Epithelial cell of prostate (primary cell): Measurements from ENCODE around the gene HES5.
"Not testable (repeated sequence)": the region's sequence is repeated elsewhere in the genome, so short reads cannot be mapped to it uniquely, and the experiment has no call there.

Experiments
- DNase-seq: peaks from one replicate; pipeline ENCODE4 v3.0.0-alpha.2; 2011; ENCODE audit warnings: low read depth, low spot score
- H3K27ac ChIP-seq: fragments of 450-650 bp; 2 replicates; pipeline ENCODE4 v1.5.1; 2017; ENCODE audit warnings: mild to moderate bottlenecking

Gene HES5, protein sequence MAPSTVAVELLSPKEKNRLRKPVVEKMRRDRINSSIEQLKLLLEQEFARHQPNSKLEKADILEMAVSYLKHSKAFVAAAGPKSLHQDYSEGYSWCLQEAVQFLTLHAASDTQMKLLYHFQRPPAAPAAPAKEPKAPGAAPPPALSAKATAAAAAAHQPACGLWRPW

DNA sequence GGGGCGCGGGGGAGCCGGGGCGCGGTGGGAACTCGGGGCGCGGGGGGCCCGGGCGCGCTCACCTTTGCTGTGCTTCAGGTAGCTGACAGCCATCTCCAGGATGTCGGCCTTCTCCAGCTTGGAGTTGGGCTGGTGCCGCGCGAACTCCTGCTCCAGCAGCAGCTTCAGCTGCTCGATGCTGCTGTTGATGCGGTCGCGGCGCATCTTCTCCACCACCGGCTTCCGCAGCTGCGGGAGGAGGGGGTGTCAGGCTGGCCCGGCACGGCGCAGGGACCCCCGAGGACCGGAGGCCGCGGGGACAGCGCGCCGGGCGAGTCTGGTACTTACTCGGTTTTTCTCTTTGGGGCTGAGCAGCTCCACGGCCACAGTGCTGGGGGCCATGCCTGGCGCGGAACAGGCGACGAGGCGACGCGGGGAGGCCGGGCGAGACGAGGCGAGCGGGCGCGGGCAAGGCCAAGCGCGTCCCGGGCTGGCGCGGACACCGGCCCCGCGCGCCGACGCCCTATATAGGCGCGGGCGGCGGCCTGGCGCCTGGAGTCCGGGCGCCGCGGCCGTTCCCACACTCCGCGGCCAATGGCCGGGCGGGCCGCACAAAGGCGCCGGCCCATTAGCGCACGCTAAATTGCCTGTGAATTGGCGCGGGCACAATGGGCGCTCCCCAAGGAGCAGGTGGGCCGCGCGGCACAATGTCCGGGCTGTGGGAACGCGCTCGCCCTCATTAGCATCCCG is at the start of gene HES5:
HES5 (minus strand) TSS at position 480 of the 729 bp plus-strand sequence; CDS start at position 381, 99 bp downstream.
- H3K27ac ChIP-seq, result peak within 1 kb of the TSS; percentile 50
- no peak for DNase-seq

DNA sequence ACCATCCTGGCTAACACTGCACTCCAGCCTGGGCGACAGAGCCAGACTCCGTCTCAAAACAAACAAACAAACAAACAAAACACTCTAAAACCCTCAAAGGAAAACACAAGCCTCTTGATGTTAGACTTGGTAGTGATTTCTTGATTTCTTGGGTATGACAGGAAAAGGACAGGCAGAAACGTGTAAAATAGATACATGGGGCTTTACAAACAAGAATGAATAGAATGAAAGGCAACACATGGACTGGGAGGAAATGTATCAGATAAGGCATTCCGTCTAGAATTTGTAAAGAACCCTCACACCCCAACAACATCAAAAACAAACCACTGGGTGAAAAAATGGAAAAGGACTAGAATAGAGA is 48.7 kb upstream of the HES5 start:
- H3K27ac ChIP-seq, result no peak overlapping the region
- no peak for DNase-seq

- H3K27ac ChIP-seq, DNase-seq: not testable (repeated sequence)
Observed at GRCh38 chr1:2577565-2578075, 47.6 kb upstream of the HES5 start.

DNA sequence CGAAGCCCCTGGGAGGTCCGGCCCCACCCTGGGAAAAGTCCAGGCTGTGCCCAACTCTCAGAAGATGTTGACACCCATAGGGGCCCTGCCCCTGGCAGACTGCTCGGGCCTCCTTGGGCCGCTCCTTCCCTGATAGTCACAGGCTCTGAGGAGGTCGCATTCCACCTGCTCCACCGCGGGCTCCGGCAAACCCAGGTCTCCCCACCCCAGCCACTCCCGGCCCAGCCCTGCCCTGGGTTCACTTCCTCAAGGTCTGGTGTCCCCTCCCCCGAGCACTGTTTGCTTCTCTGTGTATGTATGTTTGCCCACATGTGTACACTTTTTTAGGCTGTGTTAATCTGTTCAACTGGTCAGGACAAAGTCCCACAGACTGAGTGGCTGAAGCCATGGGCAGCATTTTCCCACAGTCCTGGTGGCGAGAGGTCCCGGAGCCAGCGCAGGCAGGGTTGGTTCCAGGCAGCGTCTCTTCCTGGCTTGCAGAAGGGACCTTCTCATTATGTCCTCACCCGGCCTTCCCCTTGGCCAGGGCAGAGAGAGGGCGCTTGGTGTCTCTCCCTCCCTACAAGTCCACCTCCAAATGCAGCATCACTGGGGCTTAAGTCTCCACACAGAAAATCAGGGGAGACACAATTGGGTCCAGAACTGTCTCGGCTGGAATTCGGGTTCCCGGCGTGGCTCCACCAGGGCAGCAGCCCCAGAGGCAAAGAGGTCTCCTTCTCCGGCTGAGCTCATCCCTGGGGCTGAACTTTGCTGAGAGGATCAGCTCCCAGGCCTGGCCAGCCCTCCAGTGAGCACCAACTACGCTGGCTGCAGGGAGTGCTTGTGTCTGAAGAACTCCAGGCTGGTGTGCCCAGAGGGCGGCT is 46.0 kb upstream of the HES5 start:
- H3K27ac ChIP-seq, result no peak overlapping the region
- DNase-seq, result peak; percentile 16

DNA sequence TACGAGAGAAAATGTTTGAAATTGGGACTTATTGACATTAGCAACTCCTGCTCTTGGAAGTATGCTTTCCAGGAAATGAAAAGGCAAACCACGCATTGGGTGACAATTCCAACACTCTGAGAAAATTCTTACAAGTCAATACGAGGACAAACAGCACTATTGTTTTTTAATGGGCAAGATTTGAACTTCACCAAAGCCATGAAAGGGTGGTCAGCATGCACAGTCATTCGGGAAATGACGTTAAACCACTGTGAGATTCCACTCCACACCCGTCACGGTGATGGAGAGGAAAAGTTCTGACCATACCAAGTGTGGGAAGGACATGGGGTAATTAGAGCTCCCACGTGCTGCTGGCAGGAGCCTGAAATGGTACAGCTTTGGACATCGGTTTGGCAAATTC is 44.3 kb upstream of the HES5 start:
- H3K27ac ChIP-seq, result no peak overlapping the region
- DNase-seq, result no peak

DNA sequence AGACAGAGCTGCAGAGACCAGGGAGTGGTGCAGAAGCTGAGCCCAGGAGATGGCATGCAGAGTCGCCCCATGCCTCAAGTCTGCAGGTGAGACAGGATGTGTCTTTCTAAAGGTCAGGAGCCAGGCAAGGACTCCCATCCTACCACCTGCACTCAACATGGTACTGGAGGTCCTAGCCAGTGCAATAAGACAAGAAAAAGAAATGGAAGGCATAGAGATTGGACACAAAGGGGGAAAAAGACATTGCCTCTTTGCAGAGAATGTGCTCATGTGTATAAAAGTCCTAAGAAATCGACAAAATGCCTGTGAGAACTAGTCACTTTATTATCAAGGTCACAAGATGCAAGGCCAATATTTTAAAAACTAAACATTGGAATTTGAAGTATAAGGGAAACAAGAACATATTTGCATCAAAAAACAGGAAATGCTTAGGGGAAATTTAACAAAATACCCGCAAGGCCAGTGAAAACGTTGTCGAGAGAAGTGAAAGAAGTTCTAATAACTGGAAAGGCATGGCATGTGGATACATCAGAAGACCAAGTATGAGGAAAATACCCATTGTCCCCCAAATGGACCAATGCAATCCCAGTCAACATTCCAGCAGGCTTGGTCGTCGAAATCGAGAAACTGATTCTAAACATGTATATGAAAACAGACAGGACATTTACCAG is 43.3 kb upstream of the HES5 start:
- no peak overlapping the region for H3K27ac ChIP-seq
- no peak for DNase-seq

- no peak overlapping the region for H3K27ac ChIP-seq
- no peak for DNase-seq
Observed at GRCh38 chr1:2571348-2571747, 41.3 kb upstream of the HES5 start.

DNA sequence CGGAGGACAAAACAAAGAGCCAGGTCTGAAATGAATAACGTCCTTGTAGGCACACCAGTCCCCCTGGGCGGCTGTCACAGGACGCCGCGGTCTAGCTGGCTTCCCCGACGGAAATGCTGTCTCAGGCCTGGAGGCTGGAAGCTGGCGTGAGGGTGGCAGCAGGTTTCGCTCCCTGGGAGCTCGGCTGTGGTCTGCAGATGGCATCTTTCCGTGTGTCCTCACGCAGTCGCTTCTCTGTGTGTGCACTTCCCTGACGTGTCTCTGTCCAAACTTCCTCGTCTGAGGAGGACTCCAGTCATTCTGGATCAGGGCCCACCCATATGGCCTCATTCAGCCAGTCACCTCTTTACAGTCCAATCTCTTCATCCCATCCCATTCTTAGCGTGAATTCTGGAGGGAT is 40.3 kb upstream of the HES5 start:
- H3K27ac ChIP-seq, result no peak overlapping the region
- no peak for DNase-seq

- H3K27ac ChIP-seq, DNase-seq: not testable (repeated sequence)
Observed at GRCh38 chr1:2569703-2570102, 39.6 kb upstream of the HES5 start.

GRCh38 chr1:2569060-2569459 is 39.0 kb upstream of the HES5 start:
- DNase-seq, result no peak
- H3K27ac ChIP-seq, result no peak overlapping the region

DNA sequence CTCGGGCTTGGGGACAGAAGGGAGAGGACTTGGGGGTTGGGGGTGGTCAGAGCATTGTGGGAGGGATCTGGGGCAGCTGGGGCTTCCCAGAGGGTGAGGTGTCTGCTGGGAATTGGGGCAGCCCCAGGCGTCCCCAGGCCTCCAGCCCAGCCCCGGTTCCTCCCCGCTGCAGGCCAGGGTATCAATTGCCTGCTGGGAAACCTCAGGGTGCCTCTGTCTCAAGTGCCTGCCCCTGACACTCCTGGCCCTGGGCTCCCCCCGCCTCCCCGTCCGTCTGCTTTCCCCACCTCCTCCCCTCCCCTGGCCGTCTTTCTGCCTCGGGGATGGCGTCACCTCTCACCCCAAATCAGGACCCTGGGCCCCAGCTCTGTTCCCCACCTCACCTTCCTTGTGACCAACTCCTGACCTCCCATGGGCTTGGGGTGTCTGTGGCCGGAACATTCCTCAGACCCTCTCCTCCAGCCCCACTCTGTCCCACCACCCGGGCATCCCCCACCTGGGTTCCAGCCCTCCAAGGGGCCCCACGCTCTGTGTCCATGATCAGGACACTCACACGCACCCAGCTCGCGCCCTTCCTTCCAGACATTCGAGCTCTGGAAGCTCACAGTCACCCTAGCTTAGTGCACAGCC is 38.2 kb upstream of the HES5 start:
- not testable (repeated sequence) for H3K27ac ChIP-seq

DNA sequence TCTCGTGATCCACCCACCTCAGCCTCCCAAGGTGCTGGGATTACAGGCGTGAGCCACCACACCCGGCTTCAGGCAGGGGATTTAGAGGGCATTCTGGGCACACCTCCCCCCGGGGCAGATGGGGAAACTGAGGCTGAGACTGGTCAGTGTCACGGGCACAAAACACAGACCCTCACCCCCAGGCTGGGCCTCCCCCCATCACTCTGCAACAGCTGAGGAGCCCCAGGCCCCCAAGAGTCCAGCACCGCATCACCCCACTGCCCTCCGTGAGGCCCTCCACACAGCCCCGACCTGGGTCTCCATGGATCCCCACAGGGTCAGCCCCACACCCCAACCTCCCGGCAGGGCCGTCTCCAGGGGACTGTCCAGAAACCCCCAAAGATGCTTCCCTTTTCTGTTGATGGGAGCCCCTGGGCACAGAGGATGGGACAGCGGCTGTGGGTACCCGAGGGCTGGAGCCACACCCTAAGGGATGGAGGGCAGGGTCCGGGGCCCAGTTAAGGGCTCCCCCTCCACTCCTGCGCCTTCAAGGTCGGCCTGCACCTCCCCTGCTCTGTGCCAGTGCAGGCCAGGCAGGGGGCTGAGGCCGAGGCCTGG is 37.1 kb upstream of the HES5 start:
- H3K27ac ChIP-seq, result no peak overlapping the region
- no peak for DNase-seq

More for the DNA sequence above, 38.2 kb upstream of the HES5 start:
- DNase-seq, result not testable (repeated sequence)

GRCh38 chr1:2566101-2567045 is 36.3 kb upstream of the HES5 start:
- DNase-seq, result no peak
- H3K27ac ChIP-seq, result no peak overlapping the region

DNA sequence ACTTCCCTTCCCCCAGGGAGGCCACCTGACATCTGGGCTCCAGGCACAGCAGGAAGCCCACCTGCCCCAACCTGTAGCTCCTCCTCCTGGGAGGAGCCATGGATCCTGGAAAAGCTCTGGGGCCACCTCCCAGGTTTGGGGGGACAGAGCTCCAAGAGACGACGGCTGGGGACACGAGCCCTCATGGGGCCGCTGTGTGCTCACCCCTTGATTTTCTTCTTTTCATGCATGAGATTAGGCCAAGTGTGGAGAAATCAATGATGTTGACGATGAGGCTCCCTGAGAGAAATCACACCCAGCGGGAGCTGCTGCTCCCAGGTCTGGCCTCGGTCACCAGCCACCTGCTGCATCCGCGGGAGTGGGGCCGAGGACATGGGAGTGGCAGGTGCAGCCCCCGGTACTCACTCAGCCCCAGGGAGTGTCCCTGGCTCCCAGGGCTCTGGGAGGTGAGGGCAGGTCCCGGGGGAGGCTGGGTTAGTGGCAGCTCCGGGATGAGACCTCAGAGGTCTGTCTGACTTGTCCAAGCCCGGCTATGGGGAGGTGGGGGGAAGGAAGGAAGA is 34.8 kb upstream of the HES5 start:
- no peak for DNase-seq
- no peak overlapping the region for H3K27ac ChIP-seq

DNA sequence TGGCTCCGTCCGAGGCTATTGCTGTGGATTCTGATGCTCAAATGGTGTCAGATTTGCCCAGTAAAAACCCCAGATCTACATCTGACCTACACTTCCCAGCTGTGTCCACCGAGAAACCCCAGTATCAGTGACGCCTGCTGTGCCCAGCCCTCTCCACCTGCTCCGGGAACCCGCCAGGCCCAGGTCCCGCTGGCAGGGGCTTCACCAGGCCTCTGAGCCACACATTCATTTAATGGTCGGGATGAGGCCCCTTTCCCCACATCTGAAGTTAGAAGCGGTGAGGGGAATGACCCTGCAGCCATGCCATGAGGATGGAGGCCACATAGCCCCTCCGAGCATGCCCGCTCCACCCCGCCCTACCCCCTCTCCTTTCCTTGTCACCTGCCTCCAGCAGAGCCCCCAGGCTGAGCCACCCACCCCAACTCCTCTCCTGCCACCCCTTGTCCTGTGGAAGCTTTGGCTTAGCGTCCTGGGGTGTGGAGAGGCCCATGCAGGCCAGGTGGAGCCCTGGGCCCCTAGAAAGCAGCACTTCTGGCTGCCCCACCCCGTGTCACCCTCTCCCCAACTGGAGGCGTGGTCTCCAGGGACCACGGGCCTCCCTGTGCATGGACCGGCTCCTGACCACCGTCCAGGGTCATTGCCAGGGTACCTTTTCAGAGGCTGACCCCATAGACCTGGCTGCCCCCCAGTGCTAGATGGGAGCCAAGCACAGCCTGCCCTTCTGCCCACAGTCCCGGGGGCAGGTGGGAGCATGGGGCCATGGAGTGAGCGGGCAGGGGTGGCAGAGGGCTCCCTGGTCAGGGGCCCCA is 34.1 kb upstream of the HES5 start:
- DNase-seq, result no peak
- H3K27ac ChIP-seq, result no peak overlapping the region

DNA sequence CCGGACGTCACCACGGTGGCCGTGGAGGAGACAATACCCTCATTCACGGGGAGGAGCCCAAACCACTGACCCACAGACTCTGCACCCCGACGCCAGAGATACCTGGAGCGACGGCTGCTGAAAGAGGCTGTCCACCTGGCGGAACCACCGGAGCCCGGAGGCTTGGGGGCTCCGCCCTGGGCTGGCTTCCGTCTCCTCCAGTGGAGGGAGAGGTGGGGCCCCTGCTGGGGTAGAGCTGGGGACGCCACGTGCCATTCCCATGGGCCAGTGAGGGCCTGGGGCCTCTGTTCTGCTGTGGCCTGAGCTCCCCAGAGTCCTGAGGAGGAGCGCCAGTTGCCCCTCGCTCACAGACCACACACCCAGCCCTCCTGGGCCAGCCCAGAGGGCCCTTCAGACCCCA is 33.1 kb upstream of the HES5 start:
- no peak for DNase-seq
- no peak overlapping the region for H3K27ac ChIP-seq
